Activated naive CD8-positive, alpha-beta T cell treated with anti-CD3 and anti-CD28 coated beads, Interleukin-2, amount 10 ng/mL, durations not matched to agents 7 days and 5 days (primary cell): ENCODE measurements around the gene KLHL8. TPM values are rescaled to one million over a fixed set of nuclear protein-coding genes. Genes with fewer than 3 reads are reported as not detected.

ENCODE experiments used
- ATAC-seq: fragments of 150-1000 bp; cut with Tn5 transposase; one replicate; pipeline ENCODE4 v1.10.0; 2021; ENCODE audit warnings: low read depth, moderate library complexity
- POLR2A ChIA-PET: fragments of 350-600 bp; sonication (Branson Sonifier 250); formaldehyde crosslinking; loops from one replicate; lab custom pipeline; 2021; ENCODE audit warnings: antibody characterized with exemption; lab: Charles Lee
- DNase-seq: peaks from one replicate; pipeline ENCODE4 v3.0.0; 2021
- H3K27ac Mint-ChIP-seq: one replicate; pipeline ENCODE4 v1.8.0; 2022; ENCODE audit warnings: mild to moderate bottlenecking, mixed read lengths
- H3K27me3 Mint-ChIP-seq: one replicate; pipeline ENCODE4 v1.8.0; 2022; ENCODE audit warnings: mild to moderate bottlenecking, moderate library complexity, mixed read lengths
- H3K36me3 Mint-ChIP-seq: one replicate; pipeline ENCODE4 v1.8.0; 2021; ENCODE audit warnings: mild to moderate bottlenecking, mixed read lengths
- H3K4me1 Mint-ChIP-seq: one replicate; pipeline ENCODE4 v1.8.0; 2021; ENCODE audit warnings: mixed read lengths
- H3K4me3 Mint-ChIP-seq: one replicate; pipeline ENCODE4 v1.8.0; 2022; ENCODE audit warnings: mild to moderate bottlenecking, moderate library complexity, mixed read lengths
- H3K9me3 Mint-ChIP-seq: one replicate; pipeline ENCODE4 v1.8.0; 2021; ENCODE audit warnings: mixed read lengths
- total RNA-seq, 2 experiments: library from RNA; stranded (reverse); gene quantifications; one replicate each; pipeline ENCODE4 v1.2.3, GENCODE V29; 2021

KLHL8 gene
- total RNA-seq, 2 experiments from 2014 or later, result 12.6 to 13.7 TPM

- Mint-ChIP-seq H3K27ac (no peak overlapping the region), H3K9me3 (no peaks in the 10 kb centered on the region), H3K4me1 (peaks cover 9% of the 10 kb centered on the region), H3K27me3 (no peaks in the 10 kb centered on the region), H3K4me3 (no peak overlapping the region), H3K36me3 (peaks cover 36% of the 10 kb centered on the region)
- ATAC-seq (no peak), DNase-seq (no peak)
- POLR2A ChIA-PET, result no interaction called here
These were observed 98.9 kb downstream of the KLHL8 start for GRCh38 chr4:87121341-87122065.

GRCh38 chr4:87120411-87121162, 99.8 kb downstream of the KLHL8 start:
- no peak overlapping the region for H3K4me3 Mint-ChIP-seq
- POLR2A ChIA-PET, result no interaction called here
- ATAC-seq (no peak), DNase-seq (no peak)
- peaks cover 9% of the 10 kb centered on the region for H3K4me1 Mint-ChIP-seq
- H3K27ac Mint-ChIP-seq, result no peak overlapping the region
- peaks cover 35% of the 10 kb centered on the region for H3K36me3 Mint-ChIP-seq
- H3K27me3 Mint-ChIP-seq, result no peaks in the 10 kb centered on the region
- H3K9me3 Mint-ChIP-seq, result no peaks in the 10 kb centered on the region

GRCh38 chr4:87120010-87120409, 100.4 kb downstream of the KLHL8 start:
- no peak overlapping the region for H3K4me3 Mint-ChIP-seq
- H3K27me3 Mint-ChIP-seq, result no peaks in the 10 kb centered on the region
- H3K4me1 Mint-ChIP-seq, result peaks cover 9% of the 10 kb centered on the region
- POLR2A ChIA-PET, result no interaction called here
- ATAC-seq, result no peak
- no peak for DNase-seq
- peaks cover 33% of the 10 kb centered on the region for H3K36me3 Mint-ChIP-seq
- no peaks in the 10 kb centered on the region for H3K9me3 Mint-ChIP-seq
- H3K27ac Mint-ChIP-seq, result no peak overlapping the region

- DNase-seq, result no peak
- H3K36me3 Mint-ChIP-seq, result peaks cover 32% of the 10 kb centered on the region
- POLR2A ChIA-PET, result interaction anchor here (1.1 kb wide), 1 partner anchor 184 kb away, joined by 3 read pairs; the partner anchor contains the start of gene AFF1
- peaks cover 9% of the 10 kb centered on the region for H3K4me1 Mint-ChIP-seq
- no peak overlapping the region for H3K27ac Mint-ChIP-seq
- no peaks in the 10 kb centered on the region for H3K9me3 Mint-ChIP-seq
- H3K27me3 Mint-ChIP-seq, result no peaks in the 10 kb centered on the region
- H3K4me3 Mint-ChIP-seq, result no peak overlapping the region
- peak; percentile 61 for ATAC-seq
These were observed 101.6 kb downstream of the KLHL8 start for GRCh38 chr4:87118826-87119225.

- POLR2A ChIA-PET, result interaction anchor here (1.1 kb wide), 1 partner anchor 184 kb away, joined by 3 read pairs; the partner anchor contains the start of gene AFF1
- no peak for ATAC-seq
- Mint-ChIP-seq H3K4me3 (no peak overlapping the region), H3K9me3 (no peaks in the 10 kb centered on the region), H3K27ac (no peak overlapping the region), H3K4me1 (peaks cover 9% of the 10 kb centered on the region), H3K36me3 (peaks cover 32% of the 10 kb centered on the region), H3K27me3 (no peaks in the 10 kb centered on the region)
- no peak for DNase-seq
These were observed 102.0 kb downstream of the KLHL8 start for GRCh38 chr4:87118421-87118820.

GRCh38 chr4:87117732-87118075, 102.7 kb downstream of the KLHL8 start:
- Mint-ChIP-seq H3K4me3 (no peak overlapping the region), H3K27ac (no peak overlapping the region), H3K27me3 (no peaks in the 10 kb centered on the region), H3K9me3 (no peaks in the 10 kb centered on the region), H3K36me3 (peaks cover 32% of the 10 kb centered on the region), H3K4me1 (peaks cover 9% of the 10 kb centered on the region)
- DNase-seq (no peak), ATAC-seq (no peak)
- POLR2A ChIA-PET, result no interaction called here

GRCh38 chr4:87117051-87117731, 103.2 kb downstream of the KLHL8 start:
- Mint-ChIP-seq H3K4me1 (peaks cover 6% of the 10 kb centered on the region), H3K4me3 (no peak overlapping the region), H3K36me3 (peaks cover 33% of the 10 kb centered on the region), H3K9me3 (no peaks in the 10 kb centered on the region), H3K27me3 (no peaks in the 10 kb centered on the region), H3K27ac (no peak overlapping the region)
- POLR2A ChIA-PET, result interaction anchor here (0.7 kb wide), 1 partner anchor 20 kb away, joined by 3 read pairs; no protein-coding TSS in a partner anchor
- ATAC-seq, result no peak
- DNase-seq, result no peak

GRCh38 chr4:87116231-87116630, 104.2 kb downstream of the KLHL8 start:
- Mint-ChIP-seq H3K36me3 (peaks cover 38% of the 10 kb centered on the region), H3K4me1 (peaks cover 8% of the 10 kb centered on the region), H3K9me3 (no peaks in the 10 kb centered on the region), H3K27me3 (no peaks in the 10 kb centered on the region), H3K27ac (no peak overlapping the region), H3K4me3 (no peak overlapping the region)
- ATAC-seq, result no peak
- no peak for DNase-seq
- POLR2A ChIA-PET, result no interaction called here

GRCh38 chr4:87114245-87115062, 106.0 kb downstream of the KLHL8 start:
- Mint-ChIP-seq H3K27ac (no peak overlapping the region), H3K27me3 (no peaks in the 10 kb centered on the region), H3K36me3 (peaks cover 31% of the 10 kb centered on the region), H3K4me1 (peaks cover 5% of the 10 kb centered on the region), H3K9me3 (no peaks in the 10 kb centered on the region), H3K4me3 (no peak overlapping the region)
- no peak for DNase-seq
- POLR2A ChIA-PET, result interaction anchor here (0.6 kb wide), 1 partner anchor 605 kb away, joined by 3 read pairs; no protein-coding TSS in a partner anchor
- no peak for ATAC-seq

- Mint-ChIP-seq H3K27ac (no peak overlapping the region), H3K36me3 (peaks cover 24% of the 10 kb centered on the region), H3K27me3 (no peaks in the 10 kb centered on the region), H3K4me1 (peaks cover 9% of the 10 kb centered on the region), H3K9me3 (no peaks in the 10 kb centered on the region), H3K4me3 (no peak overlapping the region)
- no peak for DNase-seq
- POLR2A ChIA-PET, result no interaction called here
- no peak for ATAC-seq
These were observed 108.4 kb downstream of the KLHL8 start for GRCh38 chr4:87112063-87112462.
